GM12892 (cell line): ENCODE results near the gene GNAI1.

Experiments used
- POLR2A ChIP-seq: IDR thresholded peaks from 2 replicates; pipeline ENCODE4 v1.6.1; 2011; ENCODE audit warnings: low read depth, low read length, control low read depth
- POLR2AphosphoS5 ChIP-seq: IDR thresholded peaks from 2 replicates; pipeline ENCODE4 v1.6.1; 2011; ENCODE audit warnings: low read depth, low read length, control low read depth

GRCh38 chr7:80155374-80155773, 20.7 kb downstream of the GNAI1 start:
- TF ChIP-seq POLR2A: no peak
- TF ChIP-seq POLR2AphosphoS5: no peak
